Measurements from ENCODE around the gene ENPP1.

DNA sequence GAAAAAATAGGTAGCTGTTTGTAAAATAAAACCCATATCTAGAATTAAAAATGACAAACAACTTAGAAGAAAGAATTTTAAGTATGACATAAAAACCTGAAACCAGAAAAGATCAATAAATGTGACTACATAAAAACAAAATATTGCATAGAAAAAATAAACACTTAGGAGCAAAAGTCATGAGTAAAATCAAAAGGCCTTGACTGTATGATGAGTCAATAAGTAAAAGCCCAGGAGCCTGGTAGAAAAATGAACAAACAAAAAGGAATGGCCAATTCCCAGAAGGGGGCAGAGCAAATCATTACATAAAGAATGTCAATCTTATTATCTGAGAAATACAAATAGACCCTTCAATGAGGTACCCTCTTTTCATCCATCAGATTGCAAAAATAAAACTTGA lies 20.7 kb upstream of the ENPP1 start:
- no peak for TF ChIP-seq POLR2A (IDR thresholded peaks at IDR 0.05)
- TF ChIP-seq, protein P1, sequence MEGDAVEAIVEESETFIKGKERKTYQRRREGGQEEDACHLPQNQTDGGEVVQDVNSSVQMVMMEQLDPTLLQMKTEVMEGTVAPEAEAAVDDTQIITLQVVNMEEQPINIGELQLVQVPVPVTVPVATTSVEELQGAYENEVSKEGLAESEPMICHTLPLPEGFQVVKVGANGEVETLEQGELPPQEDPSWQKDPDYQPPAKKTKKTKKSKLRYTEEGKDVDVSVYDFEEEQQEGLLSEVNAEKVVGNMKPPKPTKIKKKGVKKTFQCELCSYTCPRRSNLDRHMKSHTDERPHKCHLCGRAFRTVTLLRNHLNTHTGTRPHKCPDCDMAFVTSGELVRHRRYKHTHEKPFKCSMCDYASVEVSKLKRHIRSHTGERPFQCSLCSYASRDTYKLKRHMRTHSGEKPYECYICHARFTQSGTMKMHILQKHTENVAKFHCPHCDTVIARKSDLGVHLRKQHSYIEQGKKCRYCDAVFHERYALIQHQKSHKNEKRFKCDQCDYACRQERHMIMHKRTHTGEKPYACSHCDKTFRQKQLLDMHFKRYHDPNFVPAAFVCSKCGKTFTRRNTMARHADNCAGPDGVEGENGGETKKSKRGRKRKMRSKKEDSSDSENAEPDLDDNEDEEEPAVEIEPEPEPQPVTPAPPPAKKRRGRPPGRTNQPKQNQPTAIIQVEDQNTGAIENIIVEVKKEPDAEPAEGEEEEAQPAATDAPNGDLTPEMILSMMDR (IDR thresholded peaks at IDR 0.05) = no peak

All from lower leg skin (tissue), 3 donors.